MCF 10A (cell line): ENCODE data around the gene IKZF3. TPM values are rescaled to one million over a fixed set of nuclear protein-coding genes. Genes with fewer than 3 reads are reported as not detected.

ENCODE experiments used
- BruUV-seq: library from RNA; stranded (reverse); fragments of 400-500 nt; replicated peaks from 2 replicates; lab custom pipeline; 2021; lab: Mats Ljungman, UMichigan
- CTCF ChIA-PET: fragments of 300-600 bp; sonication (Branson Sonifier 250); formaldehyde crosslinking; extraction: SDS; loops from one replicate; lab custom pipeline; 2021; ENCODE audit warnings: antibody characterized with exemption, inconsistent platforms; lab: Yijun Ruan, JAX
- POLR2A ChIA-PET: fragments of 300-600, 350-650 bp; sonication (Branson Sonifier 250); formaldehyde crosslinking; extraction: SDS; loops from one replicate; lab custom pipeline; 2020; ENCODE audit warnings: antibody characterized with exemption, inconsistent platforms; lab: Yijun Ruan, JAX
- DNase-seq: peaks from one replicate; pipeline ENCODE4 v3.0.0-alpha.2; 2018; ENCODE audit not compliant: unreplicated experiment
- H3K27ac Mint-ChIP-seq: one replicate; pipeline ENCODE4 v1.8.0; 2022; ENCODE audit warnings: mild to moderate bottlenecking, low read depth, mixed read lengths; ENCODE audit not compliant: unreplicated experiment
- H3K27me3 Mint-ChIP-seq: one replicate; pipeline ENCODE4 v1.8.0; 2022; ENCODE audit warnings: mixed read lengths; ENCODE audit not compliant: insufficient read depth, unreplicated experiment
- H3K36me3 Mint-ChIP-seq: one replicate; pipeline ENCODE4 v1.8.0; 2022; ENCODE audit warnings: mild to moderate bottlenecking, moderate library complexity, mixed read lengths; ENCODE audit not compliant: insufficient read depth, unreplicated experiment
- H3K4me1 Mint-ChIP-seq: one replicate; pipeline ENCODE4 v1.8.0; 2022; ENCODE audit warnings: mixed read lengths; ENCODE audit not compliant: insufficient read depth, unreplicated experiment
- H3K4me3 Mint-ChIP-seq: one replicate; pipeline ENCODE4 v1.8.0; 2022; ENCODE audit warnings: mild to moderate bottlenecking, moderate library complexity, mixed read lengths; ENCODE audit not compliant: unreplicated experiment
- H3K9me3 Mint-ChIP-seq: one replicate; pipeline ENCODE4 v1.8.0; 2022; ENCODE audit warnings: mixed read lengths; ENCODE audit not compliant: unreplicated experiment
- CTCF ChIP-seq: fragments of 200-600 bp; IDR thresholded peaks from one replicate; pipeline ENCODE4 v1.8.0; 2022; ENCODE audit warnings: antibody characterized with exemption, mild to moderate bottlenecking; ENCODE audit not compliant: unreplicated experiment
- intact Hi-C: fragments of 100-400 bp; cut with micrococcal nuclease; formaldehyde crosslinking; loops from 2 replicates; pipeline ENCODE4 v1.14.1; 2022
- total RNA-seq: library from RNA; stranded (reverse); gene quantifications from 2 replicates; pipeline ENCODE4 v1.2.3, GENCODE V29; 2022

The IKZF3 gene
- total RNA-seq, 1 experiment from 2014 or later = not detected

- no peak for TF ChIP-seq CTCF
- Mint-ChIP-seq H3K4me3 (no peak overlapping the region), H3K36me3 (peaks cover 20% of the 10 kb centered on the region), H3K4me1 (peaks cover 4% of the 10 kb centered on the region), H3K9me3 (no peaks in the 10 kb centered on the region), H3K27me3 (no peaks in the 10 kb centered on the region), H3K27ac (no peak overlapping the region)
- intact Hi-C loops = no loop called here
- CTCF ChIA-PET = no interaction called here
- POLR2A ChIA-PET = no interaction called here
- DNase-seq = no peak
- BruUV-seq = no TSS peak
Observed at GRCh38 chr17:39746145-39746461, 118.0 kb downstream of the IKZF3 start.

- Mint-ChIP-seq H3K36me3 (peaks cover 20% of the 10 kb centered on the region), H3K27me3 (no peaks in the 10 kb centered on the region), H3K27ac (no peak overlapping the region), H3K9me3 (no peaks in the 10 kb centered on the region), H3K4me3 (no peak overlapping the region), H3K4me1 (peaks cover 10% of the 10 kb centered on the region)
- intact Hi-C loops = no loop called here
- CTCF ChIA-PET = no interaction called here
- POLR2A ChIA-PET = no interaction called here
- no TSS peak for BruUV-seq
- DNase-seq = no peak
- no peak for TF ChIP-seq CTCF
Observed at GRCh38 chr17:39745335-39746144, 118.6 kb downstream of the IKZF3 start.

DNA sequence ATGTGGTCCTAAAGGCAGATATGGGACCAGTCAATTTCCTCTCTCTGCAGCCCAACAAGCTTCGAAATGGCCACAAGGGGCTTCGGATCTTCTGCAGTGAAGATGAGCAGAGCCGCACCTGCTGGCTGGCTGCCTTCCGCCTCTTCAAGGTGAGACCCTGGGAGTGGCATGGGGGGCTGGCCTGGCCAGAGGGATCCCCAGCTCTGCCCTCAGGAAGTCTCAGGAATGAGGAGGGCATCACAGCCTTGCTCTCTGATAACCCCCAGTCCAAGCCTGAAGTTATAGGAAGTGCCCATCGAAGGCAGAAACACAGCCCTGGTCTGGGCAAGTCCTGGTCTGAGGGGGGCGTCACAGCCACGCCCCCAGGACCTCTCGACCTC, 119.3 kb downstream of the IKZF3 start:
- ChIA-PET POLR2A (no interaction called here), CTCF (interaction anchor here (1.5 kb wide), 1 partner anchor 14 kb away, joined by 6 read pairs; the partner anchor contains the start of gene MIEN1)
- TF ChIP-seq CTCF = no peak
- no peak overlapping the region for H3K27ac Mint-ChIP-seq
- intact Hi-C loops = loop anchor here (5.0 kb wide), 1 partner anchor 58 kb away; the partner anchor contains the start of gene PGAP3
- BruUV-seq = no TSS peak
- no peaks in the 10 kb centered on the region for H3K27me3 Mint-ChIP-seq
- H3K4me3 Mint-ChIP-seq = no peak overlapping the region
- DNase-seq = no peak
- peaks cover 20% of the 10 kb centered on the region for H3K36me3 Mint-ChIP-seq
- peaks cover 17% of the 10 kb centered on the region for H3K4me1 Mint-ChIP-seq
- H3K9me3 Mint-ChIP-seq = no peaks in the 10 kb centered on the region

GRCh38 chr17:39744075-39744835, 119.9 kb downstream of the IKZF3 start:
- POLR2A ChIA-PET = no interaction called here
- H3K4me3 Mint-ChIP-seq = no peak overlapping the region
- CTCF ChIA-PET = interaction anchor here (0.6 to 1.5 kb wide), 3 partner anchors 14 to 450 kb away, joined by 3 to 6 read pairs (median 4); partner anchors contain the start of gene MIEN1
- peaks cover 23% of the 10 kb centered on the region for H3K4me1 Mint-ChIP-seq
- TF ChIP-seq CTCF = no peak
- intact Hi-C loops = loop anchor here (5.0 kb wide), 1 partner anchor 57 kb away; the partner anchor contains the start of gene PGAP3
- peaks cover 20% of the 10 kb centered on the region for H3K36me3 Mint-ChIP-seq
- H3K27me3 Mint-ChIP-seq = no peaks in the 10 kb centered on the region
- no peak for DNase-seq
- BruUV-seq = no TSS peak
- H3K27ac Mint-ChIP-seq = no peak overlapping the region
- no peaks in the 10 kb centered on the region for H3K9me3 Mint-ChIP-seq
